HepG2 (cell line): Measurements from ENCODE around the gene TNK1.

Source experiments
- MYNN ChIP-seq: sonication (generic); formaldehyde crosslinking; IDR thresholded peaks from 2 replicates; pipeline ENCODE4 v1.4.0; 2020; ENCODE audit warnings: mild to moderate bottlenecking, low read depth, missing genetic modification reagents
- POLR2A ChIP-seq, 2 experiments: IDR thresholded peaks; 2 replicates each; pipeline ENCODE4 v1.6.1; 2011; ENCODE audit warnings: low read depth in 2 of 2, low read length in 2 of 2, mild to moderate bottlenecking in 1 of 2, moderate library complexity in 1 of 2; ENCODE audit not compliant: insufficient read depth in 1 of 2
- SNAPC5 ChIP-seq: sonication (generic); formaldehyde crosslinking; IDR thresholded peaks from 2 replicates; pipeline ENCODE4 v1.8.1; 2023; ENCODE audit warnings: mild to moderate bottlenecking, missing genetic modification reagents, borderline replicate concordance
- TFE3 ChIP-seq: IDR thresholded peaks from 2 replicates; pipeline ENCODE4 v1.6.1; 2016
- ZFP1 ChIP-seq: IDR thresholded peaks from 2 replicates; pipeline ENCODE4 v1.6.1; 2016

GRCh38 chr17:7425316-7425715 lies 44.4 kb downstream of the TNK1 start, which contains the start of gene SPEM2:
- TF ChIP-seq POLR2A (IDR thresholded peaks at IDR 0.05; ENCODE audit: insufficient read depth in 1 of 2, low read depth in 2 of 2, low read length in 2 of 2) (no peak), SNAPC5 (CRISPR knock-in tag) (no peak), MYNN (no peak), TFE3 (no peak), ZFP1 (no peak)
